Stimulated activated CD8-positive, alpha-beta memory T cell treated with anti-CD3 and anti-CD28 coated beads, Interleukin-4, amount 100 ng/mL, for 48 hours (primary cell): ENCODE measurements around the gene NISCH.
A peak's percentile ranks its signal among the peaks of the same experiment; 100 is the strongest.

Experiments used
- DNase-seq: peaks from one replicate; pipeline ENCODE4 v3.0.0-alpha.2; 2020

NISCH gene

DNA sequence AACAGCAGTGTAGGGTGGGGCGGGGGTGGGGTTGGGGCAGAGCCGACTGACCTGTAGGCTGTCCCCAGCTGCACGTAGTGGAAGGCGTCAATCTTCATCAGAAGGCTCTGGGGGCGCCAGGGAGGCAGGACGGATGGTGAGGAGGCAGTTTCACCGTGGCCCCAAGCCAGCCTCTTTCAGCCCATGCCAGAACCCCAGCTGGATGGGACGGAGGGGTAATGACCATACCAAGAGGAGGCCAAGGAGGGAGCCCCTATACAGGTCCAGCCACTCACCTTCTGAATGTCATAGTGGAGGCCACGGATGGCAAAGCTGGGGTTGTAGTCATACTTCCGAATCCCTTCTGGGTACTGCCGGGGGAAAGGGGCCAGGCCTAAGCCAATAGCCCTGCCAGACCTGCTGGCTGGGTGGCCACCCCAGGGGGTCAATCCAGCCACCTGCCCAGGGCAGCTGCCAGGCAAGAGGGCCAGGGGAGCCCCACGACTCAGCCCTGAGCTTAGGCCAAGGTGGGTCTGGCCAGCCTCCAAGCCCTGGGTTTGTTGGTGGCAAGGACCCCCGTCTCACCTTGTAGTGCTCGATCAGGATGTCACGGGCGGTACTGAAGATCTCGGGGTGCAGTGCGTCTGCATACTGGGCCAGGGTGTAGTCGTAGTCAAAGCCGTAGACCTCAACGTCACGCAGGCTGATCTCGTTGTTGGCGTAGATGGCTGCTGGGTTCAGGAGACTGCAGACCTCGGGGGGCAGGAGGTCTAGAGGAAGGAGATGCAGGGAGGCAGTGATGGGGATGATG, 73.4 kb downstream of the NISCH start:
- DNase-seq = no peak

DNA sequence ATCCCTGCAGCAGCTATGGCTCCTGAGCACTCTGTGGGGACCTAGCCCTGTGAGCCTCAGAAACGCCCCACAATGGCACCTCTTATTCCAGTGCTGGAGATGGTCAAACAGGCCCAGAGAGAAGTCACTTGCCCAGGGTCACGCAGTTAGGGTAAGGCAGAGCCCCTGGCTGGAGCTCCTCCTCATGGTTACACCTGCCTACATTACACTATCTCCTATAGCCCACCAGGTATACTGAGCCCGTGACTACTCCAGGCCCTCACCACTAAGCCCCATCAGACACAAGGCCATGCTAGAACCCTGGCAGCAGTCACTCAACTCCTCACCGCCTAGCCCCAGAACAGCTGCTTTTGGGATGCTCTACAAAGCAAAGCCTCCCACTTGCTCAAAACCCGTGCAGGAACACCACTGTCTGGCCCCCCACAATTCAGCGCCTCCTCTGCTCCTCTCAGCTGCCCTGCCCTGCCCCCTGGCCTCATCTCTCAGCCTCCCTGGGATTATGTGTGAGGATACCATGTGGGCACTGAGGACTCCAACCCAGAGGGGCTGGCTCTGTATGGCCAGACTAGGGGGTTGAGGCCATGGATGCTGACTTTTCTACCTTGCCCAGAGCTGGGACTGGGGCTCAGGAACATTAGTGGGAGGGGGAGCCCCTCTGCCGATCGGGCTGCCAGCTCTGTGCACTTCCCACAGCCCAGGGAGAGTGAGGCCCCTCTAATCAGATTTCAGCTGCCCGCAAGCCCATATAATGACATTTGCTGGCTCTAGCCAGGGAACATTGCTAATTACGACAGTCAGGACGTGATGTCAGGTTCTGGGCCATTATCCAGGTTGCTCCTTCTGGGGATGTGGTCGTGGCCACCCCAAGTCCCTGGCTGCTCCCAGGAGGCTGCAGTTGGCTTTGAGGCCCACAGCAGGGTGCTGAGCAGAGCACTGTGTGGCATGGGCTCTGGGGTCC, 74.3 kb downstream of the NISCH start:
- no peak for DNase-seq

DNA sequence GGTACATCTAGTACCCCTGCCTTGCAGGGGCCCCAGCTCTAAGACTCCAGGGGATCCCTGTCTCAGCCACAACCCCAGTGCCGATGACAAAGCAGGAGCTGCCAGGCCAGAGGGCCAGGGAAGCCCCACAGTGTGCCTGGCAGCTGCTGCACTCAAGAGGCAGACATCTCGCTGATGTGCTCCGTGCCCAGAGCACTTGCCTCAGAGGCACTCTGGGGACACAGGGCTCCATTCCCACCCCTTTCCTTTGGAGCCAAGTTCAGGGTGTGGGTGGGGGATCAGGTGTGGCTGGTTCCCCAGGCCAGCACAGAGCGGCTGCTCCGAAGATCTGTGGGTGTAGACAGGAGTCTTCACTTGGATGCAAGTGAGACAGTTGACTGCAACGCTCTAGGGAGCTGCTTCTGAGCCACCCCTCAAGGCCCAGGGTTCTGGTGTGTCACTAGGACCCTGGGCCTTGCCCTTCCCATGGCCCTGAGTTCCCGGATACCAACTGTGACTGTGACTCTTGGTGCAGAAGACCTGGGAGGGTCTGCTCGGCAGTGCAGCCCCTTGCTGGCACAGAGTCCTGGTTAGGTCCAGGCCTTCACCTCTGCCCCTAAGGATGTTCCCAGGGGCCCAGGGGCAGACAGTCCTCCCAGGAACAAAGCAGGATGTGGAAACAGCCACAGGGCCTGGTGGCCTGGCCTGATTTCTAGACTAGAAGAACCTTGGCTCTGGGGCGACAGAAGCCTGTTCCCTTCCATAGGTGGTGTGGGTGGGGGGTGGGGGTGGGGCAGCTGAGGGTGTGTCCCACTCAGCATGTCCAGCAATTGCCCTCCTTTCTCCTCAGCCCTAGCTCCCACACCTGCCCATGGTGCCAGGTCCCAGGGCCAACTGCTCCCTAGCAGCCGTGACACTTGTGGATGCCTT, 75.8 kb downstream of the NISCH start:
- DNase-seq = no peak

DNA sequence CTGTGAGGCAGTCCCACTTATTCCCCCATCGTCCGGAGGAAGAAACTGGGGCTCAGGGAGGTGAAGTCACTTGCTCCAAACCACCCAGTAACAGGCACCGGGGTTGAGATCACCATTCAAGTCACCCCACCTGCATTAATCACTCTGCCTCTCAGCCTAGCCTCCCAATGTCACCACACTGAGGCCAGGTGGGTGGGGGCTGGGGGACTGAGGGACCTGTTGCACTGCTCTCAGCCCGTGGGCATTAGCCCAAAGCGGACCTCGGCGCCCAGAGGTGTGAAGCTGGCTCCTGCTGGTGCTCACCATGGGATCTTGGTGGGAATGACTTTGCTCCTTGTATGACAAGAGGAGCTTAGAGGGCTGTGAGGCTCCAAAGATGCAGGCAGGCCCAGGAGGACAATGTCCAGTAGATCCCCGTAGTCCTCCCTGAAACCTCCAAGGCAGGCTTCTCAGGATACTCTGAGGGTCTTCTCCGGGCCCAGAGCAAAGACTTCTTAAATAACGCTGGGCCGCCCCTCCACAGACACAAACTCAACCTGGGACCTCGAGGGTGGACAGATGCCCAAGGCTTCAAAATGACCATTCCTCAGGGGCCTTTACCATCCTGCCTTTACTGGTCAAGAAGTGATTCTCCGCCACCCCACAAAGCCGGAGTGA, 76.6 kb downstream of the NISCH start:
- no peak for DNase-seq

- DNase-seq = peak; percentile 56
Observed at GRCh38 chr3:52532517-52532837, 77.1 kb downstream of the NISCH start.

- peak; percentile 50 for DNase-seq
Observed at GRCh38 chr3:52532838-52533622, 77.6 kb downstream of the NISCH start.

DNA sequence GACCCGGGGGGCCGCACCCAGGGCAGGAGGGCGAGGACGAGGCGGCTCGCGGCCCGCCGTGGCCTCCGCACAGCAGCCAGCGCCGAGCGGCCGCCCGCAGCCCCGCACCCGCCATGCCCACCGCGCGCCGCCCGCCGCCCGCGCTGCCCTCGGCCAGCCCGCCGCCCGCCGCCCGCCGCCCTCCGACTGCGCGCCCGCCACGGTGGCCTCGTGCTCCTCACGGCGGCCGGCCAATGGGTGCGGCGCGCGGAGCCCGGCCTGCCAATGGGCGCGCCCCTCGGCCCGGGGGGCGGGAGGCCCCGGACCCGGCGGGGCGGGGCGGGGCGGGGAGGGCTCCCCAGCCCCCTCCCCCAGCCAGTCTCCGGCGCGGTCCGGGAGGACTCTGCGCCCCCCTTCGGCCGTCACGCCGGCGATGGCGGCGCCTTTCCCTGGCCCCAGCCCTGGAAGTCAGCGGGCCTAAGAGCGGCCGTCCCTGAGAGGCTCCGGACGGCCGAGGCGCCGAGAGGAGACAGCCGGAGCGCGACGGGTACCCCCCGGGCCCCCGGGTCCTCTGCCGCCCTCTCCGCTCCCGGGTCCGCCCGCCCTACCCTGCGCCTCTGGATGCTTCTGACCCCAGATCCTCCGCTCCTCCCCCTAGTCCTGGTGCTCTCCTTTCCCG, 78.3 kb downstream of the NISCH start, which contains the start of gene NT5DC2:
TSS of gene NT5DC2 (minus strand) at position 235 of the 658 bp plus-strand sequence. CDS start at position 115, 120 bp downstream.
- peak; percentile 79 for DNase-seq

GRCh38 chr3:52534281-52535183, 79.1 kb downstream of the NISCH start:
- peak; percentile 25 for DNase-seq

GRCh38 chr3:52535411-52536111, 80.2 kb downstream of the NISCH start:
- peak; percentile 23 for DNase-seq

- no peak for DNase-seq
Observed at GRCh38 chr3:52536112-52536368, 80.6 kb downstream of the NISCH start.

DNA sequence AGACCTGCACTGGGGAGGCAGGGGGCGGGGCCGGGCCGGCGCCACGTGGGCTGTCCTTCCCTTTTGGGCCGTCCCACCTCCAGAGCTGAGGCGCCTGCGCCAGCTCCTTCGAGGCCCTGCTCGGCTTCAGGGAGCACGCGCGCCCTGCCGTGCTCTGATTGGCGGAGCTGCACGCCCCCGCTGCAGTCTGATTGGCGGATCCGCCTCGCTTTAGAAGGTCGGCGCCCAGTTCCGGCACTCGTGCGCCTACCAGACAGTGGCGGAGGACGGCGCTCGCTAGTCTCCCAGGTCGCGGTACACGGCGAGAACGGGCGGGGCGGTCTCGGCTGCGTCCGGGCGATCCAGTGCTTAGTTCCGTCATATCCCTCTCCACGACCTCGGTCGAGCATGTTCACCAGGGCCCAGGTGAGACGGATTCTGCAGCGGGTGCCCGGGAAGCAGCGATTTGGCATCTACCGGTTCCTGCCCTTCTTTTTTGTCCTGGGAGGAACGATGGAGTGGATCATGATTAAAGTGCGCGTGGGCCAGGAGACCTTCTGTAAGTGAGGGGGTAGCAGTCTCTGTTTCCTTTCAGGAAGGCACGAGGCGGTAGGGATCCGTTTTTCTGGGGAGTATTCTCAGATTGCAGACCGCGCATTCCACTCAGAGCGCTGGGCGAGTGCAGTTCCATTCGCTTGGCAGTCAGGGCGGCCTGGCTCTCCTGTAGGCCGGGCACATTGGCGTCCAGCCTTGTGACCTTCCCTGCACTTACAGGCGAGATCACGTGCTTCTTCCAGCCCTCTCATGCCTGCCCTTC, 81.2 kb downstream of the NISCH start, which contains the start of gene UQCC5:
TSS of gene UQCC5 (plus strand) at position 237 of the 796 bp plus-strand sequence. CDS start at position 388, 151 bp downstream.
- DNase-seq = peak; percentile 96

DNA sequence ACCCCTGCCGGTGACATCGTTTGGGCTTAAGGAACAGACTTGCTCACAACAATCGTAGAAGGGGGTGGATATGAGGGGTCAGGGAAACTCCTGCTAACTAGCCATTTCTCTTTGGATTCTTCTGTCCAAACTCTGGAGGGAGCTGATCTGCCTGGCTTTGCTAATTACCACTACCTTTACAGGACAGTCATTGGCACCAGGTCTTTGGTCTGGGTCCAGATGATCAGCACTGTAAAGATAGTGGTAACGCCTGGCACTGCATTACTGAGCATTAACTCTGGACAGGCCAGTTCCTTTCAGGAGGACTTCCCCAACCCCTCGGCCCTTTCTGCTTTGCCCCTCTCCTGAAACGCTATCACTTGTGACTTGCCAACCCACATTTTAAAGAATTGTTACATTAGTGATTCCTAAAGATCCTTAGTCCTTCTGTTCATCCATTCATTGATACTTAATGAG, 81.8 kb downstream of the NISCH start:
- no peak for DNase-seq

GRCh38 chr3:52537726-52538421, 82.5 kb downstream of the NISCH start:
- peak; percentile 22 for DNase-seq

GRCh38 chr3:52539010-52539653, 83.7 kb downstream of the NISCH start:
- no peak for DNase-seq

DNA sequence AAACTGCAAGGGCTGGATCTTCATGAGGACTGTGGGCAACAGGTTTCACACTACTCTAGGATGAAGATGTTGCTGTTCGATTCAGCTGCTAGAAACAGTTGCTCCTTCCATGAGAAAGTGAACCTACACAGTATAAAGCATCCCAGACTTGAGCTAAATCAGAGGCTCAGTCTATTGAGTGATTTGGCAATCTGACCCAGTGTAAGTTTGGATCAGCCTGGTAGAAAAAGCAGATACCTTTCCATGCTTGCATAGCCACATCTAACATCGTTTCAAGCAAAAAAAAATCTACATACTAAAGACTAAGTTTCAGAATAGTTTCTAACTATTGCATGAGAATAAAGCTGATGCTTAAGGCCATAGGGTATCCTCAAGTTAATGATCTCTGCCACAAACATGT, 85.6 kb downstream of the NISCH start:
- DNase-seq = no peak
